H1 (cell line): Measurements from ENCODE around the gene TFDP1. TPM values are rescaled to one million over a fixed set of nuclear protein-coding genes. Genes with fewer than 3 reads are reported as not detected.

ENCODE experiments used
- RFX5 ChIP-seq: IDR thresholded peaks from 2 replicates; pipeline ENCODE4 v1.6.1; 2011; ENCODE audit warnings: low read depth, low read length, improper control_type of control experiment, borderline replicate concordance
- SIN3A ChIP-seq, 2 experiments: IDR thresholded peaks in 1 of 2; conservative IDR thresholded peaks in 1 of 2; 2 replicates each; pipeline ENCODE4 v1.6.1; 2011 to 2012; ENCODE audit warnings: low read length in 2 of 2, improper control_type of control experiment in 1 of 2, low read depth in 1 of 2, mild to moderate bottlenecking in 1 of 2
- TAF1 ChIP-seq: IDR thresholded peaks from 2 replicates; pipeline ENCODE4 v1.6.1; 2011; ENCODE audit warnings: mild to moderate bottlenecking, low read depth, low read length
- polyA plus RNA-seq, 7 experiments: library from polyadenylated mRNA; depleted of rRNA in 3 of 7; stranded (reverse) in 5 of 7; unstranded in 2 of 7; fragments of >200 nt in 5 of 7; fragments of 200-250 nt in 2 of 7; gene quantifications; 1 replicate in 5 of 7; 2 replicates in 1 of 7; 4 replicates in 1 of 7; pipeline versions ENCODE4 v1.2.1 to v1.2.3, GENCODE V29; 2011 to 2013; ENCODE audit warnings: missing spikeins in 2 of 7, mixed read lengths in 2 of 7
- total RNA-seq: library from RNA; stranded (reverse); fragmentation: NEBNext Ultra II Directional; extraction: Animal tissue kit (Norgen Biotek cat#: 25700); gene quantifications from 2 replicates; pipeline ENCODE4 v1.2.1, GENCODE V29; 2021

TFDP1 gene
- total and polyA plus RNA-seq, 2 of the 8 experiments (the other 6 are each of a cell fraction or from before 2014, with no cell fraction given), result 43.6 to 81.9 TPM

DNA sequence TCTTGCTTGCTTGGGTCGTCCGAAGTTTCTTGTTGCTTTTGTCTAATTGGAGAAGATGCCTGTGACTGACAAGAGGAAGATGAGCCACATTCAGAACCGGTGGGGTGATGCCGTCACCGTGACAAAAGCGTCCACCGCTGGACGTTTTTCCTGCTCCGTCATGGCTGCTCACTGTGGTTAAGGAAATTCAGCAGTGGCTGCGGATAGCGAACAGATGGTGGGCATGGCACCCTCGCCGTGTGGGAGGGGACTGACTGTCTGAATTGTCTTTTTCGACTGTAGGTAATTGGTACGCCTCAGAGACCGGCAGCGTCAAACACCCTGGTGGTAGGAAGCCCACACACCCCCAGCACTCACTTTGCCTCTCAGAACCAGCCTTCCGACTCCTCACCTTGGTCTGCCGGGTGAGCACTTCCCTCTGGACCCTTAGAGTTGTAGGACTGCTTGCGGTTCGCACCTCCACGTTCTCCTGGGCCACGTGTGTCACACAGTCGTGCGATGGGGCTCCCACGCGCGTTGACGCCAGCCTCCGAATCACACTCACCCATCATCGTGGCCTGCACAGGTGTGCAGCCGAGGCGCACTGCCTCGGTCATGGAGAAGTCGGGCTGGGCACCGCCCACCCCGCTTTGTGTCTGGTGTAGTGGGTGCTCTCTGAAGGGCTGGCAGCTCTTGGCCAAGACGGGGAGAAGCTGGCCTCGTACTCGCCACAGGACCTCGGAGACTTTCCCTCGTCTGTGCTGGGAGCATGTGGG is 47.0 kb downstream of the TFDP1 start (continued):
- no peak for TF ChIP-seq SIN3A (conservative IDR thresholded peaks at IDR 0.05 in 1 of 2, IDR thresholded peaks at IDR 0.05 in 1 of 2; ENCODE audit: low read depth in 1 of 2, low read length in 2 of 2)
- TF ChIP-seq TAF1, result no peak
- TF ChIP-seq RFX5, result no peak
